ENCODE data around the gene SLIT3.

SLIT3 gene

DNA sequence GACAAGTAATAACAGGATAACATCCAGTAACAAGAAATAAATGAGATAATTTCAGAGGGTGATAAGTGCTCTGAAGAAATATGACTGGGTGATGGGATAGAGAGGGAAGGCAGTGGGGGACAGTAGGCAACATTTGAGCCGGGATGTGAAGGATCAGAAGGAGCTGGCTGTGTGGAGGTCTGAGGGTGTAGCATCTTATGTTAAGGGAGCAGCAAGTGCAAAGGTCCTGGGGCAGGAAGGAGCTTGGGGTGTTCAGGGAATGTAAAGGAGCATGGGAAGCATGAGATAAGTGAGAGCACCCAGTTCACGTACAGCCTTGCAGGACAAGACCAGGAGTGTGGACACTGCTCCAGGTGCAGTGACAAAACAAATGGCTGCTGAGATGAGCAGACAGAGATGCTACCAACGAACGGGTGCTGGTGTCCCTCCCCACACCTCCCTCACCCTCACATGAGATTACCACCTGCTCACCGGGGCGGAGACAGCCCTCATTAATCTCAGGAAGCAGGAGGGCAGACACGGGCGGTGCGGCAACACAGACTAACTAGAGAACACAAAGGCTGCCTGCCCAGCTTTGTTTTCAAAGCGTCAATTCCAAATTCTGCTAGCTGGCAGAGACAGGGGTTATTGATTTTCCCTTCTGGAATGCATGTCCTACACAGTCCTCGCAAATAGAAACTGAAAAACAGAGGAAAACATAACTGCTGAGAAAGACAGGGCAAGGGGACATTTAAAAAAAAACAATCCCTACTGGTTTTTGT is 423.6 kb downstream of the SLIT3 start:
- Histone ChIP-seq H3K27ac (ENCODE audit: insufficient read depth, low read length, poor library complexity, severe bottlenecking) (no peak overlapping the region), H3K4me3 (ENCODE audit: insufficient read depth, low read depth, low read length, poor library complexity, severe bottlenecking) (no peak overlapping the region), H3K36me3 (ENCODE audit: control insufficient read depth, insufficient read depth, low read length) (no peaks in the 10 kb centered on the region), H3K9me3 (ENCODE audit: control insufficient read depth, low read length) (no peaks in the 10 kb centered on the region), H3K27me3 (replicated peaks; ENCODE audit: control insufficient read depth, insufficient read depth, low read length, poor library complexity, severe bottlenecking) (no peaks in the 10 kb centered on the region), H3K4me1 (ENCODE audit: control insufficient read depth, insufficient read depth, low read length, poor library complexity, severe bottlenecking) (no peaks in the 10 kb centered on the region)
- DNase-seq: no peak

DNA sequence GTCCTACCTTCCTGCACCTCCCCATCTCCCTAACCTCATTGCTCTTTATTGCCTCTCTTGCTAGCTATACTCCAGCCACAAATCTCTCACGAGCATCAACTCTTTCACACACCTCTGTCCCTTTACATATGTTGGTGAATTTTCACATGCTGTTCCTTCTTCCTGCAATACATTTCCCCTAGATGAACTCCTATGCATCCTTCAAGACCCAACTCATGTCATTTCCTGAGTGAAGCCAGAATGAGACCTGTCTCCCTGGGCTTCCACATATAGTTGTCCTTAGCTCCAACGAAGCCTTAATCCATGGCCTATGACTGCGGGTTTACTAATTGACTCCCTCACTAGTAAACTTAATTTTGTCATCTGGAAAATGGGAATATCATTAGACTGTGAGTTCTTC is 424.5 kb downstream of the SLIT3 start:
- DNase-seq: no peak
- Histone ChIP-seq H3K4me1 (ENCODE audit: control insufficient read depth, insufficient read depth, low read length, poor library complexity, severe bottlenecking) (no peaks in the 10 kb centered on the region), H3K27ac (ENCODE audit: insufficient read depth, low read length, poor library complexity, severe bottlenecking) (no peak overlapping the region), H3K36me3 (ENCODE audit: control insufficient read depth, insufficient read depth, low read length) (no peaks in the 10 kb centered on the region), H3K4me3 (ENCODE audit: insufficient read depth, low read depth, low read length, poor library complexity, severe bottlenecking) (no peak overlapping the region), H3K27me3 (replicated peaks; ENCODE audit: control insufficient read depth, insufficient read depth, low read length, poor library complexity, severe bottlenecking) (no peaks in the 10 kb centered on the region), H3K9me3 (ENCODE audit: control insufficient read depth, low read length) (no peaks in the 10 kb centered on the region)

DNA sequence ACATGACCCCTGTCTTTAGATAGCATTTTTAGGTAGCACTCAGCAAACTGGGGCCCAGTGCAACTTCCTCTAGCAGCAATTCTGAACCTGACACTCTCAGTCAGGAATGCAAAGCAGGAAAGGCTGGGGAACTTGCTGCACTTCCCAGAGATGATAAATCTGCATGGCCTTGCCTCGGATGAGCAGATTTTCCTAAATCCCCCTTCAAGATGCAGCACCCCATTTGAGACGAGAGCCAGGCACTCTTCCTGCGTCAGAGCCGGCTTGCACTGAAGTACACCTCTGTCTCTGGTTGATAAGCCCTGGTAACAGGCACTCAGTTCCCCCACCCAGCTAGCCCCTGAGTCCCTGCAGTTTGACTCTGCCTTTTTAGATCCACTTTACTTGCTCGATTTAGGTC is 425.1 kb downstream of the SLIT3 start:
- DNase-seq: no peak
- no peaks in the 10 kb centered on the region for H3K36me3 ChIP-seq (ENCODE audit: control insufficient read depth, insufficient read depth, low read length)

DNA sequence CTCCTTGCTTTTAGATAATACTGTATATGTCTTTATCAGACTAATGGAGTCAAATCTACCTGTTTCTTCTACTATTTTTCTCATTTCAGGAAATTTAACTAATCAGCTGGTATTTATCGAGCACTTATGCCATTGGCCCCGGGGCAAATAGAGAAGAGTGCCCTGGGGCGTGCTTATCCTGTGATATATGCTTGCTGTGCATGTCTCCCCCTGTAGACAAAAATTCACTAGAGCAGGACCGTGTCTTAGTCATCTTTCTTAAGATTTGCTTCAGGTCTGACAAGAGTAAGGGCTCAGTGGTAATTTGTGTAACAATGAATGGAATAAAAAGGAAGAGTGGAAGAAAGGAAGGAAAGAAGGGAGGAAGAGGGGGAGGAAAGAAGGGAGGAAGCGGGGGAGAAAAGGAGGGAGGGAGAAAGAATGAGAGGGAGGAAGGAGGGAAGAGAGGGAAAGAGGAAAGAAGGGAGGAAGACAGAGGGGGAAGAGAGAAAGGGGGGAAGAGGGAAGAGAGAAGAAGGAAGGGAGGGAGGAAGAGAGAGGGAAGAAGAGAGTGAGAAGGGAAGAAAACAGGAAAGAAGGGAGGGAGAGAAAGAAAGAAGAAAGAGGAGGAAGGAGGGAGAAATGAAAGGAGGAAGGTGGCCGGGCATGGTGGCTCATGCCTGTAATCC is 426.1 kb downstream of the SLIT3 start:
- no peak for DNase-seq
- Histone ChIP-seq H3K27me3 (replicated peaks; ENCODE audit: control insufficient read depth, insufficient read depth, low read length, poor library complexity, severe bottlenecking) (no peaks in the 10 kb centered on the region), H3K4me3 (ENCODE audit: insufficient read depth, low read depth, low read length, poor library complexity, severe bottlenecking) (no peak overlapping the region), H3K4me1 (ENCODE audit: control insufficient read depth, insufficient read depth, low read length, poor library complexity, severe bottlenecking) (no peaks in the 10 kb centered on the region), H3K36me3 (ENCODE audit: control insufficient read depth, insufficient read depth, low read length) (no peaks in the 10 kb centered on the region), H3K27ac (ENCODE audit: insufficient read depth, low read length, poor library complexity, severe bottlenecking) (no peak overlapping the region), H3K9me3 (ENCODE audit: control insufficient read depth, low read length) (no peaks in the 10 kb centered on the region)

More for the DNA sequence above, 425.1 kb downstream of the SLIT3 start:
- Histone ChIP-seq H3K27me3 (replicated peaks; ENCODE audit: control insufficient read depth, insufficient read depth, low read length, poor library complexity, severe bottlenecking) (no peaks in the 10 kb centered on the region), H3K27ac (ENCODE audit: insufficient read depth, low read length, poor library complexity, severe bottlenecking) (no peak overlapping the region), H3K9me3 (ENCODE audit: control insufficient read depth, low read length) (no peaks in the 10 kb centered on the region), H3K4me1 (ENCODE audit: control insufficient read depth, insufficient read depth, low read length, poor library complexity, severe bottlenecking) (no peaks in the 10 kb centered on the region), H3K4me3 (ENCODE audit: insufficient read depth, low read depth, low read length, poor library complexity, severe bottlenecking) (no peak overlapping the region)

DNA sequence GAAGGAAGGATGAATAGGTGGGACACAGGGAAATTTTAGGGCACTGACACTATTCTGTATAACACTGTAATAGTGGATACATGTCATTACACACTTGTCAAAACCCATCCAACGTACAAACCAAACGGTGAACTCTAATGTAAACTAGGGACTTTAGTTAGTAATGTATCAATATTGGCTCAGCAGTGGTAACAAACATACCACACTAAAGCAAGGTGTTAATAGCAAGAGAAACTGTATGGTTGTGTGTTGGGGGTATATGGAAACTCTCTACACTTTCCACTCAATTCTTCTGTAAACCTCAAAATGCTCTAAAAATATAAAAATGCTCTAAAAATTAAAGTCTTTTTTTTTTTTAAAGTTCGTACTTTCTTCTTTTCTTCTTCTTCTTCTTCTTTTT is 428.7 kb downstream of the SLIT3 start:
- H3K27me3 ChIP-seq (replicated peaks; ENCODE audit: control insufficient read depth, insufficient read depth, low read length, poor library complexity, severe bottlenecking): no peaks in the 10 kb centered on the region
- H3K4me1 ChIP-seq (ENCODE audit: control insufficient read depth, insufficient read depth, low read length, poor library complexity, severe bottlenecking): no peaks in the 10 kb centered on the region
- H3K4me3 ChIP-seq (ENCODE audit: insufficient read depth, low read depth, low read length, poor library complexity, severe bottlenecking): no peak overlapping the region
- no peak overlapping the region for H3K27ac ChIP-seq (ENCODE audit: insufficient read depth, low read length, poor library complexity, severe bottlenecking)
- DNase-seq: no peak
- no peaks in the 10 kb centered on the region for H3K9me3 ChIP-seq (ENCODE audit: control insufficient read depth, low read length)
- no peaks in the 10 kb centered on the region for H3K36me3 ChIP-seq (ENCODE audit: control insufficient read depth, insufficient read depth, low read length)

DNA sequence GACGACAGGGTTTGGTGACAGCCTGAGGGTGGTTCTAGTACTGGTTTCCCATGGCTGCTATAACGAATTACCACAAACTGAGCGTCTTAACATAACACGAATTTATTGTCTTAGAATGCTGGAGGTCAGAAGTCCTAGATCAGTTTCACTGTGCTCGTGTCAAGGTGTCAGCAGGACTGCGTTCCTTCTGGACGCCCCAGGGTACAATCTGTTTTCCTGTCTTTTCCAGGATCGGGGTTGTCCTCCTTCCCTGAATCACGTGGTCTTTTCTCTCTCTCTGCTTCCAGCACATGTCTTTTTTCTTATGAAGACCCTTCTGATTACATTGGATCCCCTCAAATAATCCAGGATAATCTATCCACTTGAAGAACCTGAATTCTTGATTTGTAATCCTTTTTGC is 430.0 kb downstream of the SLIT3 start:
- H3K4me1 ChIP-seq (ENCODE audit: control insufficient read depth, insufficient read depth, low read length, poor library complexity, severe bottlenecking): no peaks in the 10 kb centered on the region
- H3K27me3 ChIP-seq (replicated peaks; ENCODE audit: control insufficient read depth, insufficient read depth, low read length, poor library complexity, severe bottlenecking): no peaks in the 10 kb centered on the region
- H3K9me3 ChIP-seq (ENCODE audit: control insufficient read depth, low read length): no peaks in the 10 kb centered on the region
- H3K36me3 ChIP-seq (ENCODE audit: control insufficient read depth, insufficient read depth, low read length): no peaks in the 10 kb centered on the region
- H3K4me3 ChIP-seq (ENCODE audit: insufficient read depth, low read depth, low read length, poor library complexity, severe bottlenecking): no peak overlapping the region
- no peak overlapping the region for H3K27ac ChIP-seq (ENCODE audit: insufficient read depth, low read length, poor library complexity, severe bottlenecking)
- DNase-seq: no peak

DNA sequence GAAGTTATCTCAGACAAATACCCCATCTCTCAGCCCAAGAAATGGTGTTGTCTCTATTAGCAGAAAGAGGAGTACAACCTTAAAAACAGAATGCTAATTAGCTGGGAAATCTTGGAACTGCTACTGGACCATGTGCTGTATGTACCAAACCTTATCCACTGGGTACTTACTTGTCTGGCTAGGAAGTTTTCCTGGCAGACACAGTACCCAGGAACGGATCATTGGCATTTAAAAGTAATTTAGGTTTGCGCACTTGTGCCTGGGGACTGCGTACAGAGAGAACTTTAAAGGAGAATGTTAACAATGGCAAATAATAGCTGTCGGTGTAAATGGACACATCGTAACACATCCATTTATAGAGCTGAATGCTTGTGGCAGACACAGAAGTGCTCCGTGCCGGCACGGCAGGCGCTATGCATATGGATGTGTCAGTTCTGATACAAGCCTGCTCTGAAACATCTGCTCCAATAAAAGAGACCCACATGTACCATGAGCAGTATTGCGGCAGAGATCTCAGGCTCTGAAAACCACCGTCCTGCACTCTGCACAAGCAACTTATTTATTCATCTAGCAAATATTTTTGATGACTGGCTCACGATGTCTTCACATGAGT is 431.2 kb downstream of the SLIT3 start:
- Histone ChIP-seq H3K36me3 (ENCODE audit: control insufficient read depth, insufficient read depth, low read length) (no peaks in the 10 kb centered on the region), H3K4me3 (ENCODE audit: insufficient read depth, low read depth, low read length, poor library complexity, severe bottlenecking) (no peak overlapping the region), H3K4me1 (ENCODE audit: control insufficient read depth, insufficient read depth, low read length, poor library complexity, severe bottlenecking) (no peaks in the 10 kb centered on the region), H3K9me3 (ENCODE audit: control insufficient read depth, low read length) (no peaks in the 10 kb centered on the region), H3K27ac (ENCODE audit: insufficient read depth, low read length, poor library complexity, severe bottlenecking) (no peak overlapping the region), H3K27me3 (replicated peaks; ENCODE audit: control insufficient read depth, insufficient read depth, low read length, poor library complexity, severe bottlenecking) (no peaks in the 10 kb centered on the region)
- no peak for DNase-seq

DNA sequence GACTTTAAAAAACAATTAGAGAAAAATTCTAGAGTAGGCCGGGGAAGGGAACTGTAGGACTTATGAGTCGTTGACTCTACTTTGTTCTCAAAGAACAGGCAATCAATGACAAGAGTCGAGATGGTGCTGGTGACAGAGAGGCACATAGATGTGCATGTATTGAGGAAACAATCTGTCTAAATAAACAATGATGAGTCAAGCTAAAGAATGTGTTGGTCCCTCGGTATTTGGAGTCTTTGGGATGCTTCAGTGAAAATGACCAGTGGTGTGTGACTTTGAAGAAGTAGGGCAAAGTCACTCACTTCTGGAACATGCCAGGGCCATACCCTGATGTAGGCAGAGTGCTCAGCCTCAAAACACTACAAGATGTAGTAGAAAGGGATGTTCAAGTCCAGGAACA is 433.7 kb downstream of the SLIT3 start:
- H3K4me3 ChIP-seq (ENCODE audit: insufficient read depth, low read depth, low read length, poor library complexity, severe bottlenecking): no peak overlapping the region
- H3K4me1 ChIP-seq (ENCODE audit: control insufficient read depth, insufficient read depth, low read length, poor library complexity, severe bottlenecking): no peaks in the 10 kb centered on the region
- no peak for DNase-seq
- no peaks in the 10 kb centered on the region for H3K27me3 ChIP-seq (replicated peaks; ENCODE audit: control insufficient read depth, insufficient read depth, low read length, poor library complexity, severe bottlenecking)
- no peaks in the 10 kb centered on the region for H3K36me3 ChIP-seq (ENCODE audit: control insufficient read depth, insufficient read depth, low read length)
- no peak overlapping the region for H3K27ac ChIP-seq (ENCODE audit: insufficient read depth, low read length, poor library complexity, severe bottlenecking)
- H3K9me3 ChIP-seq (ENCODE audit: control insufficient read depth, low read length): no peaks in the 10 kb centered on the region

DNA sequence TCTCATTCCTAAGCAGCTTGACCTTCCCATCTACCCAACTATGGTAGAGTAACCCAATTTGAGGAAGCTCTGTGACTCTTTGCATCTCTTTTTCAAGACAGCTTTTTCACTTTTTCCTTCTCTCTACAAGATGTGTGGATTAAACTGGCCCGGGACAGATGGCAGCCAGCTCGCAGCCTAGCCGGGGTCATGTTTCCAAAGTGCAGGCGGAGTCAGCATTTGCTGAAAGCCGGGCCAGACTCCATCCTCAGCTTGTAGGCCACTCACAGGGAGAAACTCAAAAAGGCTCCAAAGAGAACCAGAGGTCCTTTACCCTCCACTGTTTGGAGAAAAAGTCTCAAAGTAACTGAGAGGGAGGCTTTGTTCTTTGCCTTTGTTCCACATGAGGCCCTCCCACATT is 435.0 kb downstream of the SLIT3 start:
- no peak overlapping the region for H3K27ac ChIP-seq (ENCODE audit: insufficient read depth, low read length, poor library complexity, severe bottlenecking)
- no peaks in the 10 kb centered on the region for H3K4me1 ChIP-seq (ENCODE audit: control insufficient read depth, insufficient read depth, low read length, poor library complexity, severe bottlenecking)
- no peaks in the 10 kb centered on the region for H3K36me3 ChIP-seq (ENCODE audit: control insufficient read depth, insufficient read depth, low read length)
- H3K9me3 ChIP-seq (ENCODE audit: control insufficient read depth, low read length): no peaks in the 10 kb centered on the region
- H3K4me3 ChIP-seq (ENCODE audit: insufficient read depth, low read depth, low read length, poor library complexity, severe bottlenecking): no peak overlapping the region
- H3K27me3 ChIP-seq (replicated peaks; ENCODE audit: control insufficient read depth, insufficient read depth, low read length, poor library complexity, severe bottlenecking): no peaks in the 10 kb centered on the region
- no peak for DNase-seq

DNA sequence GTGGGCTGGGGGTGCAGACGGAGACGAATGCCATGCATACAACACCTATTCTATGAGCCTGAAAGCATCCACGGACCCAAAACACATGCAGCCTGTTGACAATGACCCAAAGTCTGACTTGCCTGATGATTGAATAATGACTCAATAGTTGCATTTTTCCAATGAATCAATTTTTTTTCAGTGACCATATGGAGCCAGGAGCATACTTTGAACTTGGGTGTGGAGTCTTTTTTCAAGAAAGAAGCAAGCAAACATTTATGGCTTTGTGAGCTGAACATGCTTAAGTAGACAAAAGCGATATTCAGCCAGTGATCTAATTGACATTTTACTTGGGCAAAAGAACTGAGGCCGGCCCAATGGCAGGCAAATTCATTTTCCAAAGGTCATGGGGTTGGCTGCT is 437.9 kb downstream of the SLIT3 start:
- no peaks in the 10 kb centered on the region for H3K9me3 ChIP-seq (ENCODE audit: control insufficient read depth, low read length)
- H3K27ac ChIP-seq (ENCODE audit: insufficient read depth, low read length, poor library complexity, severe bottlenecking): no peak overlapping the region
- H3K36me3 ChIP-seq (ENCODE audit: control insufficient read depth, insufficient read depth, low read length): no peaks in the 10 kb centered on the region
- H3K27me3 ChIP-seq (replicated peaks; ENCODE audit: control insufficient read depth, insufficient read depth, low read length, poor library complexity, severe bottlenecking): no peaks in the 10 kb centered on the region
- DNase-seq: no peak
- no peak overlapping the region for H3K4me3 ChIP-seq (ENCODE audit: insufficient read depth, low read depth, low read length, poor library complexity, severe bottlenecking)
- H3K4me1 ChIP-seq (ENCODE audit: control insufficient read depth, insufficient read depth, low read length, poor library complexity, severe bottlenecking): no peaks in the 10 kb centered on the region
